Glutamatergic neuron (in vitro differentiated cells): Measurements from ENCODE around the gene TSACC. TPM values are rescaled to one million over a fixed set of nuclear protein-coding genes. Genes with fewer than 3 reads are reported as not detected.

Source experiments
- DNase-seq: peaks from one replicate; pipeline ENCODE4 v3.0.0; 2022
- H3K27ac Mint-ChIP-seq: one replicate; pipeline ENCODE4 v1.8.0; 2020; ENCODE audit warnings: mild to moderate bottlenecking, mixed read lengths, inconsistent platforms; ENCODE audit not compliant: unreplicated experiment
- H3K27me3 Mint-ChIP-seq: one replicate; pipeline ENCODE4 v1.8.0; 2020; ENCODE audit warnings: mild to moderate bottlenecking, moderate library complexity, mixed read lengths, inconsistent platforms; ENCODE audit not compliant: unreplicated experiment
- H3K36me3 Mint-ChIP-seq: one replicate; pipeline ENCODE4 v1.8.0; 2020; ENCODE audit warnings: mild to moderate bottlenecking, mixed read lengths, inconsistent platforms; ENCODE audit not compliant: unreplicated experiment
- H3K4me1 Mint-ChIP-seq: one replicate; pipeline ENCODE4 v1.8.0; 2020; ENCODE audit warnings: mild to moderate bottlenecking, low read depth, mixed read lengths, inconsistent platforms; ENCODE audit not compliant: unreplicated experiment
- H3K4me3 Mint-ChIP-seq: one replicate; pipeline ENCODE4 v1.8.0; 2020; ENCODE audit warnings: mild to moderate bottlenecking, mixed read lengths, inconsistent platforms; ENCODE audit not compliant: unreplicated experiment
- H3K9me3 Mint-ChIP-seq: one replicate; pipeline ENCODE4 v1.8.0; 2020; ENCODE audit warnings: mild to moderate bottlenecking, moderate library complexity, mixed read lengths, inconsistent platforms; ENCODE audit not compliant: unreplicated experiment
- CTCF ChIP-seq: fragments of 200-600 bp; sonication (generic); IDR thresholded peaks from one replicate; pipeline ENCODE4 v1.5.0; 2021; ENCODE audit not compliant: partially characterized antibody, unreplicated experiment
- total RNA-seq: library from RNA; stranded (reverse); fragmentation: NEBNext Ultra II Directional; extraction: Animal tissue kit (Norgen Biotek cat#: 25700); gene quantifications from one replicate; pipeline ENCODE4 v1.2.1, GENCODE V29; 2021; ENCODE audit not compliant: unreplicated experiment

Gene TSACC
- total RNA-seq, 1 donor from 2014 or later, result not detected

GRCh38 chr1:156386134-156386901 is 48.0 kb downstream of the TSACC start:
- Mint-ChIP-seq H3K4me1 (peaks cover 2% of the 10 kb centered on the region), H3K27me3 (peaks cover 19% of the 10 kb centered on the region), H3K4me3 (peak overlapping the region; percentile 10)

GRCh38 chr1:156386949-156387869 is 48.9 kb downstream of the TSACC start:
- Mint-ChIP-seq H3K27me3 (peaks cover 22% of the 10 kb centered on the region), H3K4me1 (peaks cover 2% of the 10 kb centered on the region), H3K27ac (no peak overlapping the region), H3K4me3 (peak overlapping the region; percentile 46), H3K9me3 (no peaks in the 10 kb centered on the region), H3K36me3 (no peaks in the 10 kb centered on the region)
- no peak for TF ChIP-seq CTCF
- DNase-seq, result no peak

More at GRCh38 chr1:156386134-156386901, 48.0 kb downstream of the TSACC start:
- Mint-ChIP-seq H3K36me3 (no peaks in the 10 kb centered on the region), H3K27ac (no peak overlapping the region), H3K9me3 (no peaks in the 10 kb centered on the region)
- DNase-seq, result no peak
- no peak for TF ChIP-seq CTCF

- no peak overlapping the region for H3K27ac Mint-ChIP-seq
- no peaks in the 10 kb centered on the region for H3K36me3 Mint-ChIP-seq
- DNase-seq, result no peak
- peak overlapping the region; percentile 46 for H3K4me3 Mint-ChIP-seq
- H3K4me1 Mint-ChIP-seq, result peaks cover 2% of the 10 kb centered on the region
- peaks cover 23% of the 10 kb centered on the region for H3K27me3 Mint-ChIP-seq
- TF ChIP-seq CTCF, result peak; percentile 5
- H3K9me3 Mint-ChIP-seq, result no peaks in the 10 kb centered on the region
Measured at GRCh38 chr1:156387870-156388173, 49.5 kb downstream of the TSACC start.

- H3K27me3 Mint-ChIP-seq, result peaks cover 23% of the 10 kb centered on the region
- peaks cover 3% of the 10 kb centered on the region for H3K4me1 Mint-ChIP-seq
- H3K27ac Mint-ChIP-seq, result no peak overlapping the region
- no peaks in the 10 kb centered on the region for H3K36me3 Mint-ChIP-seq
- peak; percentile 67 for DNase-seq
- H3K4me3 Mint-ChIP-seq, result peak overlapping the region; percentile 30
- H3K9me3 Mint-ChIP-seq, result no peaks in the 10 kb centered on the region
- TF ChIP-seq CTCF, result peak; percentile 2
Measured at GRCh38 chr1:156388174-156389137, 50.1 kb downstream of the TSACC start.
